ENCODE measurements around the gene TSNAX. TPM values are rescaled to one million over a fixed set of nuclear protein-coding genes. Genes with fewer than 3 reads are reported as not detected.

The TSNAX gene
- total RNA-seq, 2 experiments from 2014 or later, result 33.5 to 35.7 TPM

- no peaks in the 10 kb centered on the region for H3K9me3 Mint-ChIP-seq
- CTCF ChIA-PET, result interaction anchor here (1.0 kb wide), 1 partner anchor 9 kb away, joined by 3 read pairs; no protein-coding TSS in a partner anchor
- POLR2A ChIA-PET, result interaction anchor here (1.1 kb wide), 1 partner anchor 15 kb away, joined by 3 read pairs; no protein-coding TSS in a partner anchor
- Histone ChIP-seq H3K9me3 (ENCODE audit: control insufficient read depth in 1 of 2, insufficient read depth in 1 of 2, low read length in 2 of 2) (peaks cover 0 to 6% of the 10 kb centered on the region in 2 experiments), H3K27ac (ENCODE audit: low read depth in 1 of 2, low read length in 2 of 2) (no peak overlapping the region), H3K4me1 (ENCODE audit: insufficient read depth, low read length) (no peaks in the 10 kb centered on the region), H3K4me3 (ENCODE audit: low read length) (no peak overlapping the region), H3K27me3 (ENCODE audit: control insufficient read depth in 1 of 2, insufficient read depth in 2 of 2, low read length in 2 of 2) (no peaks in the 10 kb centered on the region), H3K36me3 (ENCODE audit: insufficient read depth, low read length) (peaks cover 65% of the 10 kb centered on the region)
- H3K4me3 Mint-ChIP-seq, result no peak overlapping the region
- peaks cover 41% of the 10 kb centered on the region for H3K4me1 Mint-ChIP-seq (ENCODE audit: low read depth)
- H3K36me3 Mint-ChIP-seq (ENCODE audit: low read depth), result peaks cover 87% of the 10 kb centered on the region
- intact Hi-C loops (cut with DNase I, micrococcal nuclease), result no loop called here
- no peaks in the 10 kb centered on the region for H3K27me3 Mint-ChIP-seq
- ATAC-seq (ENCODE audit: poor library complexity) (no peak), DNase-seq (no peak)
- no peak for TF ChIP-seq CTCF (IDR thresholded peaks at IDR 0.05)
- no peak overlapping the region for H3K27ac Mint-ChIP-seq
Measured at GRCh38 chr1:231544943-231545592, 16.6 kb downstream of the TSNAX start.

DNA sequence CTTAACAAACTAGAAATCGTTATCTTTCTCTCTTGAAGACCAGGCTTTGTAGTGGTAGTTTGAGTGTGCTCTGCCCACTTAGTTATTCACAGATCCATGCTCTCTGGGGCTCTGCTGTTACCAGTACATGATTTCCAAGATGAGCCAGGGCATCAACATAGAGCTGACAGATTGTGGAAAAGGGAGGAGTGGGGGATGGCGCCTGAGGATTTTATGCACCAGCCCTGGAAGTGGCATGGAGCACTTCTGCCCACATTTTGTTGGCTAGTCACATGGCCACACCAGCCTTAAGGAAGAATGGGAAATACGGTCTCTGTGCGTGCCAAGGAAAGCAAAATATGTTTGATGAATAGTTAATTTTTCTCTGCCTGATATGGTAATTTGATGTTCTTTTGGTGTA, 18.2 kb downstream of the TSNAX start:
- CTCF ChIA-PET, result no interaction called here
- POLR2A ChIA-PET, result interaction anchor here (1.2 kb wide), 2 partner anchors 17 to 209 kb away, joined by 3 read pairs; partner anchors contain the start of genes EXOC8 and SPRTN
- ATAC-seq (ENCODE audit: poor library complexity), result no peak
- DNase-seq, result no peak
- peaks cover 51% of the 10 kb centered on the region for H3K36me3 ChIP-seq (ENCODE audit: insufficient read depth, low read length)
- no peaks in the 10 kb centered on the region for H3K4me1 ChIP-seq (ENCODE audit: insufficient read depth, low read length)
- peaks cover 32% of the 10 kb centered on the region for H3K4me1 Mint-ChIP-seq (ENCODE audit: low read depth)
- H3K27ac Mint-ChIP-seq, result no peak overlapping the region
- peaks cover 82% of the 10 kb centered on the region for H3K36me3 Mint-ChIP-seq (ENCODE audit: low read depth)
- no peaks in the 10 kb centered on the region for H3K9me3 Mint-ChIP-seq
- no peaks in the 10 kb centered on the region for H3K9me3 ChIP-seq (ENCODE audit: control insufficient read depth in 1 of 2, insufficient read depth in 1 of 2, low read length in 2 of 2)
- H3K27me3 Mint-ChIP-seq, result no peaks in the 10 kb centered on the region
- H3K27ac ChIP-seq (ENCODE audit: low read depth in 1 of 2, low read length in 2 of 2), result no peak overlapping the region
- intact Hi-C loops (cut with DNase I, micrococcal nuclease), result no loop called here
- no peak overlapping the region for H3K4me3 Mint-ChIP-seq
- no peaks in the 10 kb centered on the region for H3K27me3 ChIP-seq (ENCODE audit: control insufficient read depth in 1 of 2, insufficient read depth in 2 of 2, low read length in 2 of 2)
- no peak overlapping the region for H3K4me3 ChIP-seq (ENCODE audit: low read length)
- no peak for TF ChIP-seq CTCF (IDR thresholded peaks at IDR 0.05)

GRCh38 chr1:231549733-231550447, 21.4 kb downstream of the TSNAX start:
- Histone ChIP-seq H3K4me1 (ENCODE audit: insufficient read depth, low read length) (no peaks in the 10 kb centered on the region), H3K27ac (ENCODE audit: low read depth in 1 of 2, low read length in 2 of 2) (no peak overlapping the region), H3K4me3 (ENCODE audit: low read length) (no peak overlapping the region), H3K27me3 (ENCODE audit: control insufficient read depth in 1 of 2, insufficient read depth in 2 of 2, low read length in 2 of 2) (no peaks in the 10 kb centered on the region), H3K9me3 (ENCODE audit: control insufficient read depth in 1 of 2, insufficient read depth in 1 of 2, low read length in 2 of 2) (no peaks in the 10 kb centered on the region), H3K36me3 (ENCODE audit: insufficient read depth, low read length) (peaks cover 23% of the 10 kb centered on the region)
- intact Hi-C loops (cut with DNase I, micrococcal nuclease), result loop anchor here (1.0 to 5.0 kb wide), 3 partner anchors 128 to 193 kb away; partner anchors contain the start of gene EGLN1 (in 1 of the 2)
- POLR2A ChIA-PET, result no interaction called here
- CTCF ChIA-PET, result interaction anchor here (0.6 kb wide), 1 partner anchor 193 kb away, joined by 3 read pairs; no protein-coding TSS in a partner anchor
- no peak for ATAC-seq (ENCODE audit: poor library complexity)
- H3K4me3 Mint-ChIP-seq, result no peak overlapping the region
- DNase-seq, result no peak
- peaks cover 31% of the 10 kb centered on the region for H3K4me1 Mint-ChIP-seq (ENCODE audit: low read depth)
- H3K27me3 Mint-ChIP-seq, result no peaks in the 10 kb centered on the region
- H3K9me3 Mint-ChIP-seq, result no peaks in the 10 kb centered on the region
- H3K27ac Mint-ChIP-seq, result no peak overlapping the region
- H3K36me3 Mint-ChIP-seq (ENCODE audit: low read depth), result peaks cover 74% of the 10 kb centered on the region
- no peak for TF ChIP-seq CTCF (IDR thresholded peaks at IDR 0.05)
